Esophagus (tissue), 2 donors: ENCODE data around the gene VEZF1. TPM values are rescaled to one million over a fixed set of nuclear protein-coding genes. Genes with fewer than 3 reads are reported as not detected.

Experiments used
- H3K27ac ChIP-seq, 2 donors: one replicate each; pipeline ENCODE4 v1.5.1; 2013; ENCODE audit warnings: low read depth in 2 of 2, mild to moderate bottlenecking in 2 of 2, inconsistent platforms in 1 of 2, low read length in 1 of 2, moderate library complexity in 1 of 2
- H3K27me3 ChIP-seq, 2 donors: one replicate each; pipeline ENCODE4 v1.6.1; 2013; ENCODE audit warnings: low read length in 2 of 2, control low read depth in 1 of 2, mild to moderate bottlenecking in 1 of 2; ENCODE audit not compliant: insufficient read depth in 2 of 2, control insufficient read depth in 1 of 2
- H3K36me3 ChIP-seq, 2 donors: one replicate each; pipeline ENCODE4 v1.6.1; 2013; ENCODE audit warnings: low read length in 1 of 2; ENCODE audit not compliant: control insufficient read depth in 2 of 2, insufficient read depth in 2 of 2
- H3K4me1 ChIP-seq, 2 donors: one replicate each; pipeline ENCODE4 v1.6.1; 2013; ENCODE audit warnings: low read length in 1 of 2; ENCODE audit not compliant: control insufficient read depth in 2 of 2, insufficient read depth in 2 of 2
- H3K4me3 ChIP-seq, 2 donors: one replicate each; pipeline ENCODE4 v1.5.1; 2013; ENCODE audit warnings: low read length in 2 of 2, mild to moderate bottlenecking in 2 of 2, low read depth in 1 of 2, moderate library complexity in 1 of 2
- H3K9me3 ChIP-seq, 2 donors: one replicate each; pipeline ENCODE4 v1.6.1; 2013; ENCODE audit warnings: mild to moderate bottlenecking in 2 of 2, low read depth in 1 of 2, low read length in 1 of 2, moderate library complexity in 1 of 2; ENCODE audit not compliant: control insufficient read depth in 2 of 2, insufficient read depth in 1 of 2
- WGBS, 2 donors: extraction: QIAGEN DNeasy Blood & Tissue Kit; methylation state at CpG; one replicate each; pipeline ENCODE4 v1.1.7; 2013; 5-methylcytosine and 5-hydroxymethylcytosine counted together
- polyA plus RNA-seq, 2 donors: library from polyadenylated mRNA; stranded (reverse); fragments of 200-250 nt; gene quantifications; one replicate each; pipeline ENCODE4 v1.2.3, GENCODE V29; 2013
- donor health status: healthy with polysubstance abuse.
- donor health status: Bipolar disorder and iron deficiency.

The VEZF1 gene
- polyA plus RNA-seq, 2 donors, result 8.8 to 10.6 TPM

DNA sequence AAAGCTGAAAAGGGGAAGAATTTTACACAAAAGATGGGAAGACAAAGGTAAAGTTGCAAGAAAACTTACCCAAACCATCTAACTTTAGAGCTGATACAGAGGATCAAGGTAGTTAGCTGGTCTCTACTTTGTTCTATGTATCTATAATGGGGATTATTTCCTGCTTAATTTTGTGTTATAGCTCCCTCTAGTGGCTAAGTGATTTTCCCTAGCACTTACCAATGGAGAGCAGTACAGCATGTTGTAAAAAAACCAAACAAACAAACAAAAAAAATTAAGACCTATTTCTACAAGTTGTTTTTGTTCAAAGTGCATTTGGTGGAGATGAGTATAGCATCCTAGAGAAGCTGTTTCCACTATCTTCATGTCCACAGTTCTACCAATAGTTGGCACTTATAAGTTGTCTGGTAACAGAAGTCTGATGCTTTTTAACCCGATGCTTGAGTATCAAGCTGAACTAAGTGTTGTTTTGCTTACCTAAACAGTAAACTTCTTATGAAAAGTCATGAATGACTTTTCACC lies 11.5 kb upstream of the VEZF1 start:
- Histone ChIP-seq H3K4me1 (peaks cover 0 to 2% of the 10 kb centered on the region in 2 donors), H3K27me3 (no peaks in the 10 kb centered on the region), H3K9me3 (no peaks in the 10 kb centered on the region), H3K4me3 (no peak overlapping the region), H3K27ac (no peak overlapping the region), H3K36me3 (peaks cover 0 to 3% of the 10 kb centered on the region in 2 donors)
- 53 to 59% methylated on average over 1 of the region's 1 CpG for WGBS, 2 donors

- no peaks in the 10 kb centered on the region for H3K27me3 ChIP-seq
- no peak overlapping the region for H3K4me3 ChIP-seq
- peaks cover 0 to 3% of the 10 kb centered on the region in 2 donors for H3K36me3 ChIP-seq
- peaks cover 0 to 2% of the 10 kb centered on the region in 2 donors for H3K4me1 ChIP-seq
- H3K27ac ChIP-seq, result no peak overlapping the region
- no peaks in the 10 kb centered on the region for H3K9me3 ChIP-seq
These were observed 11.0 kb upstream of the VEZF1 start for GRCh38 chr17:57999010-57999495.

- Histone ChIP-seq H3K27me3 (no peaks in the 10 kb centered on the region), H3K4me1 (no peaks in the 10 kb centered on the region), H3K27ac (no peak overlapping the region), H3K4me3 (no peak overlapping the region), H3K36me3 (no peaks in the 10 kb centered on the region), H3K9me3 (no peaks in the 10 kb centered on the region)
- WGBS, 2 donors, result 85% methylated on average over 3 of the region's 3 CpGs
These were observed 9.2 kb upstream of the VEZF1 start for GRCh38 chr17:57997085-57997809.

GRCh38 chr17:57995076-57995956 lies 7.3 kb upstream of the VEZF1 start:
- Histone ChIP-seq H3K27me3 (no peaks in the 10 kb centered on the region), H3K4me1 (no peaks in the 10 kb centered on the region), H3K9me3 (no peaks in the 10 kb centered on the region), H3K27ac (peak overlapping the region; percentile 38 to 85), H3K36me3 (no peaks in the 10 kb centered on the region), H3K4me3 (no peak overlapping the region)
- 26 to 28% methylated on average over 4 of the region's 4 CpGs for WGBS, 2 donors

DNA sequence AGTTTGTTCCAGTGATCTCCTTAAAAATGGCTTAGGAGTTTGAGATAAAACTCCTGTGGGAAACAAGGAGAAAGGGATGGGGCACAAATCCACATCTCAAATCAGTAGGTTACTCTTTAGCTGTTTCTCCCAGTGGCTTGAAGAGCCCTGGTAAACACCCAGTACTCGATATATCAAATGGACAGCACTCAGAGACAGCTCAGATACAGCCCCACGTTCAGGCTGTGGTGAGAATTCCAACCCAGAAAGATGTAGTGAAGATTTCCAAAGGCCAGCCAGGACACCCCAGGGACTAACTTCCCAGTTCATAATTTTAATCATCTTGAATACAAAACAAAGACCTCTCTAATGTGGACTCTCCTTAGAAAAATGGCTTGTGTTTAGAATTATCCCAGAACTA lies 6.4 kb upstream of the VEZF1 start:
- 40 to 43% methylated on average over 2 of the region's 2 CpGs for WGBS, 2 donors
- Histone ChIP-seq H3K27me3 (no peaks in the 10 kb centered on the region), H3K36me3 (no peaks in the 10 kb centered on the region), H3K4me1 (no peaks in the 10 kb centered on the region), H3K4me3 (no peak overlapping the region), H3K9me3 (no peaks in the 10 kb centered on the region), H3K27ac (no peak overlapping the region)

DNA sequence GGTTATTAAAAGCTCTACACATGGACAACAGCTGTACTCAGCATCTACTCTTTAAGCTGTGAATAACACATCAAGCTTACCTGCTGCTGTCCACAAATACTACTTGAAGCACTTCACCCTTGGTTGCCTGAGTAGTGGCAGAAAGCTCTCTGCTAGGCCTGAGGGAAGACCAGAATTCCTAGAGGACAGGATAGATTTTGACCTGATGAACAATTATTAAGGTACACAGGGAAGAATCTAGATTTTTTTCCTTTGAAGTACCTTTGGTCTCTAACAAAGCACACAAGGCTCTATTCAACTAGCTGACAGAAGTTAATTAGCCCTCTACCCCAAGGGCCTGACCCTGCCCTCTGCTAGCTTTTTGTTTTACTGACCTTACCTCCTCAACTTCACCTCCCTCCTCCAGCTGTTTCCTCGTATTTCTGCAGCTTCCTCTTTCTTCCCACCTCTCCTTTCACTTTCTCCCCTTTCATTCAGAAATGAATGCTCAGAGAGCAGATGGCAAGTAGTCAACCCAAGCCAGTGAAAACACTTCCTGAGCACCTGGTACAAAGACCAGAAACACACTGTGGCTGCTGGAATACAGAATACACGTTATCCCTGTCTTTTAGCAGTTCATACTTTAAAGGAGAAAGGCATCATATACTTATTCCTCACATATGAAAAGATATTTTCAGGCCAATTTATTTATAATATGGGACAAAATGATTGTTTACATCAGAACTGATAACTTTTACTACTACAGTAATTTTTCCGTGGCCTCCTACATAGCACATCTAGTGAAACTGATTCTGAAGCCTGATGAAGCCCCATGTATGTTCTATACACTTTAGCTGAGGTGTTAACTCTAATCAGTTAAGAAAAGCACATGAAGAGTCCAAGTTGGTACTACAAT lies 5.7 kb upstream of the VEZF1 start:
- H3K9me3 ChIP-seq, result no peaks in the 10 kb centered on the region
- 35 to 37% methylated on average over 3 of the region's 3 CpGs for WGBS, 2 donors
- H3K27me3 ChIP-seq, result no peaks in the 10 kb centered on the region
- H3K27ac ChIP-seq, result peak overlapping the region in 1 of 2 donors; percentile 31
- no peak overlapping the region for H3K4me3 ChIP-seq
- no peaks in the 10 kb centered on the region for H3K36me3 ChIP-seq
- H3K4me1 ChIP-seq, result no peaks in the 10 kb centered on the region

- H3K27me3 ChIP-seq, result no peaks in the 10 kb centered on the region
- H3K4me1 ChIP-seq, result no peaks in the 10 kb centered on the region
- no peak overlapping the region for H3K27ac ChIP-seq
- no peaks in the 10 kb centered on the region for H3K36me3 ChIP-seq
- no peak overlapping the region for H3K4me3 ChIP-seq
- no peaks in the 10 kb centered on the region for H3K9me3 ChIP-seq
These were observed 3.5 kb upstream of the VEZF1 start for GRCh38 chr17:57991537-57991936.

GRCh38 chr17:57990037-57990436 lies 2.0 kb upstream of the VEZF1 start:
- WGBS, 2 donors, result 74 to 77% methylated on average over 2 of the region's 2 CpGs
- Histone ChIP-seq H3K27ac (no peak overlapping the region), H3K4me3 (no peak overlapping the region), H3K27me3 (no peaks in the 10 kb centered on the region), H3K36me3 (no peaks in the 10 kb centered on the region), H3K9me3 (no peaks in the 10 kb centered on the region), H3K4me1 (no peaks in the 10 kb centered on the region)
